Stimulated activated CD8-positive, alpha-beta memory T cell treated with anti-CD3 and anti-CD28 coated beads, Interleukin-7, amount 100 ng/mL, for 48 hours (primary cell): ENCODE data around the gene SCIN.

Experiments used
- DNase-seq, 2 donors: peaks; one replicate each; pipeline ENCODE4 v3.0.0-alpha.2; 2020; ENCODE audit warnings: low read depth in 1 of 2; ENCODE audit errors: extremely low read depth in 1 of 2

The SCIN gene

GRCh38 chr7:12565873-12566272, 4.6 kb upstream of the SCIN start:
- no peak for DNase-seq

- DNase-seq: no peak
Observed at GRCh38 chr7:12567015-12567414, 3.5 kb upstream of the SCIN start.

DNA sequence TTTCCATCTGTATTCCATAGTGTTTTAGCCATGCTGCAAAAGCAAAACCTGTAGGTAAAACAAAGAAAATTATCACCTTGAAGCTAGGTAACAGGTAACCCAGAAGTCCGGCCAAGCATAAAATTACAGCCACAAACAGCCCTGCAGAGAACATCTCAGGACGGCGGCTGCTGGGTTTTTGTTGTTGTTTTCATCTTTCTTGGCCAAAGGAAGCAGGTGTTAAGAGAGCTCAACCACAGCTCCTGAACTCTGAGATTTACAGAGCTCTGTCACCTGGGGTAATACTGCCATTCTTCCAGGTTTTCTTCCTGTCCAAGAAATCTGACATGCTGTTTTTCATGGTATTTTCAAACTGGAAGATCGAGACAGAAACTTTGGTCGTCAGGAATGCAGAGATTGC, 847 bp upstream of the SCIN start:
- no peak for DNase-seq

DNA sequence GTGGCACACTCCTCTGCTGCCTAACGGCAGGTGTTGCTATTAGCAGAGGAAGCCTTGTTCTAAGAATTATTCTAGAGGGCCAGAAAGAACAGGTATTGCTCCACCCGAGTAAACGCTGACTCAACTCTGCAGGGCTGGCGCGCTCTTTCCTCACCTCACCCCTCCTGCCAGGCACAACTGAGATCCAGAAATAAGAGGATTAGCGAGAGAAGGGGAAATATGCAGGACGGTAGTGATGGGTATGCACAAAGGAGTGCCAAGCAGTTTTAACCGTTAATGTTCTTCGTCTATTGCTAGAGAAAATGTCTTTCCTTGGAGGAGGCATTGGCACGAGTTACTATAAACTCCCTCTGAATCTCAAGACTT, 369 bp upstream of the SCIN start:
- no peak for DNase-seq

GRCh38 chr7:12571691-12572090, 1.2 kb downstream of the SCIN start:
- DNase-seq: no peak

DNA sequence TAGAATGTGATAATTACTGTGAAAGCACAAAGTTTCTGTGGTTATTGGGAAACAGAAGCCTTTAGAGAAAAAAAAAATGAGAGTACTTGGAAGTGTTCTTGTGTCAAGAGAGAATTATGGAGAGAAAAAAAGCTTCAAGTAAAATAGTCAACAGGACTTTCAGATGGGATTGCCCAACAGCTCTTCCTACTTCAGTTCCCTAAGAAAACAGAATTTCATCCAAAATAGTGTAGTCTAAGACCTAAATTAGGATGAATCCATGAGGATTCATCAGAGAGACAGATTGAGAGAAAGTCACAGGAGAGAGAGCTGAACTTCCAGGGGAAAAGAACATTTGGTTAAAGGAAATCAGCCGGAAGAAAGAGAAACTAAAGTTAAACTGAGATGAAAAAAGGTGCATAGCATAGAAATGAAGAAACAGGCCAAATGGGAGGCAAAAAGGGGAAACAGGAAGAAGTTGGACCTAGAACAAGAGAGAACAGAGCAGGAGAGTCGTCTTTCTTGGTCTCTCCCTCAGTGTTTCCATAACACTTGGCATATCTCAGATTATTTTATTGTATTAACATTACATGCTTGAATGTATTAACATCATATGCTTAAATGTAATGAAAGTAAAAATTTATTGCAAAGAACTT, 2.5 kb downstream of the SCIN start:
- DNase-seq: no peak

DNA sequence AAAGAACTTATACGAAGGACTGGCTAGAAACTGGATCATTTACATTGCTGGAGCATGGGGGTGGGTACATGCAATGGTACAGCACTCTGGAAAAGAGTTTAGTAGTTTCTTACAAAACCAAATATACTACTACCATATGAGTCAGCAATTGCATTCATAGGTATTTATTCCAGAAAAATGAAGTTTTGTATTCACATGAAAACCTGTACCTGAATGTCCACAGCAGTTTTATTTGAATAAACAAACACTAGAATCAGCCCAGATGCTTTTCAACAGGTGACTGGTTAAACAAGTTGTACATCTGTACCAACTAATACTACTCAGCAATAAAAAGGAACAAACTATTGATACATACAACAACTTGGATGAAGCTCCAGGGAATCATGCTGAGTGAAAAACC, 3.4 kb downstream of the SCIN start:
- DNase-seq: no peak

- no peak for DNase-seq
Observed at GRCh38 chr7:12578930-12579640, 8.6 kb downstream of the SCIN start.

DNA sequence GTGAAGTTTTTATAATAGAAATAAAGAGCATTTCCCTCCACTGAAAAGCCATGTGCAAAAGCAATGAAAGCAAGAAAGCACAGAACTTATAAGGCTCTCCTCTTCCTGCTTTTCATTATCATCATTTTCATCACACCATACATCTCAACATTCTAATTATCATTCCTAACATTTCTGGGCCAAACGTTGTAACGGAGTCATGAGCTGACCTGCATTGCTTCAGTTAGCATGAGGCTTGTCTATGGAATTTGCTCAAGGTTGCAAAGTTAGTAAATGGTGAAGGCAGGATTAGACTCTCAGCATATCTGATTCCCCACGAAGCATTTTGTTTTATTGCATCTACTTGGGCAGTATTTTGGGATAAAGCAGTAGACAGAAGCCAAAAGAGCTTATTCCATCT, 11.4 kb downstream of the SCIN start:
- no peak for DNase-seq

GRCh38 chr7:12582362-12582761, 11.8 kb downstream of the SCIN start:
- DNase-seq: no peak

GRCh38 chr7:12583176-12583575, 12.7 kb downstream of the SCIN start:
- DNase-seq: no peak

DNA sequence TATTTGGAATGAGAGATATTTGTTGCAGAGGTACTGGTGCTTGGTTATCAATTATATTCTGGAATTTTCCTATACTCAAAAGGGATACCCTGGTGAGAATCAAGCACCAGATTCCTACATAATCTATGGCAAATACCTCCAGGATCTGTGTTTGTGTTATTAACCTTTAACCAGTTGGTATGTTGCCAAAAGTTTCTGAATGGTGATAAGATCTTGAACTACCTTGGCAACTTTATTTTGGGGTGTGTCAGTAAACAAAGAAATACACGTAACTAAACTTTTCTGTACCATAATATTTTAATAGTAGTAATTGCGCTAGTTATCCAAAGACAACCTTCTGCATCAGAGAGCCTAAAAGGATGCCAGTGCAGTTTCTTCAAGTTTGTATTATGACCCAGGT, 13.4 kb downstream of the SCIN start:
- DNase-seq: no peak

GRCh38 chr7:12584930-12585329, 14.4 kb downstream of the SCIN start:
- DNase-seq: no peak

GRCh38 chr7:12586271-12586670, 15.8 kb downstream of the SCIN start:
- DNase-seq: no peak

- DNase-seq: no peak
Observed at GRCh38 chr7:12588259-12588904, 17.9 kb downstream of the SCIN start.

GRCh38 chr7:12590559-12590958, 20.0 kb downstream of the SCIN start:
- DNase-seq: no peak

GRCh38 chr7:12594122-12594897, 23.8 kb downstream of the SCIN start:
- DNase-seq: no peak

DNA sequence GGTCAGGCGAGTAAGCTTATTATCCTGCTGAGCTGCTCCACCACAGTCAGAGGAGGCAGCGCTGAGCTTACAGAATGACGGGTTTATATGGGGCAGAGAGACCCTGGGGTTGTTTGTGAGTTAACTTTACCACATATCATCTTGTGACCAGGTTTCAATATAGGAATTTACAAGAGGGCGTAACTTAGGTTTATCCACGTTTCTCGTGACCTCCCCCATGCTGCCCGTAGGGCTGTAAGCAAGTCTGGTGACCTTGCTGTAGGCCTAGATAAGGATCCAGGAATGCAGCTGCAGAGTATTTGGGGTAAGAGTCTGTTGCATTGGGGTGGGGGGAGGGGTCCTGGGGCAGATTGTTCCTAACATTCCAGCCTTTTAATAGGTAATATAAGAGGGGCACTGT, 24.6 kb downstream of the SCIN start:
- DNase-seq: no peak

- DNase-seq: no peak
Observed at GRCh38 chr7:12596225-12596790, 25.8 kb downstream of the SCIN start.

GRCh38 chr7:12601302-12601869, 30.9 kb downstream of the SCIN start:
- no peak for DNase-seq

- no peak for DNase-seq
Observed at GRCh38 chr7:12607134-12607533, 36.6 kb downstream of the SCIN start.
